Measurements from ENCODE around the gene KCNQ5.
"Not testable (repeated sequence)": the region's sequence is repeated elsewhere in the genome, so short reads cannot be mapped to it uniquely, and the experiment has no call there.

The KCNQ5 gene

DNA sequence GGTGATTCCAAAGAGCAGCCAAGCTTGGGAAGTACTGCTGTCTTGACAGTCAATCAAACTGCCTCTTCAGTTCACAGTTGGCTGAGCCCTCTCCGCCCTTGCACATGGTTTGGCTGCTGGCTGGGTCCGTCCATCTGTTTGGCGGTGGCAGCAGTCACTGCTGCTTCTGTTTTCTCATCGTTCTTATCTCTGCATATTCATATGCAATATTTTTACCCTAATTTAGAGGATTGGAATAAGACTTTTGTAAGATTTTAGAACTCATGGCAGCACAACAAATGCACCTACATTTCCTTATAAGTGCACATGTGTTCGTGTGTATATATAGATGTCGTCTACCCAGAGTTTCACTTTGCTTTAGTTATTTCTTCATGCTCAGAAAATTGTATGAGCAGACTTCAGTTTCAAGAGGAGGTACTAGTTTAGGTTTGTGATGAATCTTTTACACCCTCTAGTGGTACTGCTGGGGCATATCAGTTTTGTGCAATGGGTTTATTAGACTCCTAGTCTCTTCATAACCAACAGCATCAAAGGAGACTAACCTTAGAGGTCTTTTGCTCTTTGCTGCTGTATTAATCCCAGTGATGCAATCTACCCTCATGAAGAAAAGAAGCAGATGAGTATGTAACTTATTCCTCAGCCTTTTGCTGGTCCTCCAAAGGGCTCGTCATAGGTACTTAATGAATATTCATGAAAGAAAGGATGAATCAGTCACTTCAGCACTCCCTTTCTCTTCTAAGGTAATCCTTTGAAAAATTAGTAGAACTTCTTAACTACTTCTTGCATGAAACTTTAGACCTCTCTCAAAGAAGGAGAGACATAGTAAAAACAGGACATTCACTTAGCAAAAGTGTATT lies 559.1 kb downstream of the KCNQ5 start:
- Histone ChIP-seq H3K27me3 (ENCODE audit: control insufficient read depth, insufficient read depth, low read length) (no peaks in the 10 kb centered on the region), H3K4me1 (ENCODE audit: control insufficient read depth, insufficient read depth, low read length) (peaks cover 11% of the 10 kb centered on the region), H3K4me3 (ENCODE audit: low read length) (peak overlapping the region; percentile 72), H3K9me3 (replicated peaks; ENCODE audit: low read length) (no peaks in the 10 kb centered on the region), H3K9ac (ENCODE audit: low read depth, low read length) (no peak overlapping the region), H3K4me2 (ENCODE audit: low read length) (peak overlapping the region; percentile 87), H3K36me3 (ENCODE audit: insufficient read depth, low read length) (no peaks in the 10 kb centered on the region)

- Histone ChIP-seq H3K4me2 (ENCODE audit: low read length) (no peak overlapping the region), H3K4me1 (ENCODE audit: control insufficient read depth, insufficient read depth, low read length) (peaks cover 11% of the 10 kb centered on the region), H3K9me3 (replicated peaks; ENCODE audit: low read length) (no peaks in the 10 kb centered on the region), H3K4me3 (ENCODE audit: low read length) (no peak overlapping the region), H3K27me3 (ENCODE audit: control insufficient read depth, insufficient read depth, low read length) (no peaks in the 10 kb centered on the region), H3K9ac (ENCODE audit: low read depth, low read length) (no peak overlapping the region), H3K36me3 (ENCODE audit: insufficient read depth, low read length) (no peaks in the 10 kb centered on the region)
Observed at GRCh38 chr6:73182021-73182607, 560.2 kb downstream of the KCNQ5 start.

DNA sequence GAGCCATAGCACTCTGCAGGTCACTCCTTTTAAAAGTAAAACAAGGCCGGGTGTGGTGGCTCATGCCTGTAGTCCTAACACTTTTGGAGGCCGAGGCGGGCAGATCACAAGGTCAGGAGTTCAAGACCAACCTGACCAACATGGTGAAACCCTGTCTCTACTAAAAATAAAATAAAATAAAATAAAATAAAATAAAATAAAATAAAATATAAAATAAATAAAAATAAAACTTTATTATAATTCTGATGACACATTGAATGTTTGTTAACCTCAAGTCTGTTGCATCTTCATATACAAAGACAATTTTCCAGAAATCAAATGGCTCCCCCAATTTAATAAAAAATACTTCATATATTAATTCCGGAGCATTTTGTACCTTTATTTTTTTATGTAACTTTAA lies 571.4 kb downstream of the KCNQ5 start:
- H3K4me3 ChIP-seq (ENCODE audit: low read length); H3K4me1 ChIP-seq (ENCODE audit: control insufficient read depth, insufficient read depth, low read length); H3K4me2 ChIP-seq (ENCODE audit: low read length); H3K9ac ChIP-seq (ENCODE audit: low read depth, low read length); H3K36me3 ChIP-seq (ENCODE audit: insufficient read depth, low read length); H3K9me3 ChIP-seq (replicated peaks; ENCODE audit: low read length); H3K27me3 ChIP-seq (ENCODE audit: control insufficient read depth, insufficient read depth, low read length): not testable (repeated sequence)

GRCh38 chr6:73194744-73195143 lies 572.9 kb downstream of the KCNQ5 start:
- H3K4me1 ChIP-seq (ENCODE audit: control insufficient read depth, insufficient read depth, low read length) = no peaks in the 10 kb centered on the region
- peaks cover 6% of the 10 kb centered on the region for H3K36me3 ChIP-seq (ENCODE audit: insufficient read depth, low read length)
- no peak overlapping the region for H3K4me2 ChIP-seq (ENCODE audit: low read length)
- H3K27me3 ChIP-seq (ENCODE audit: control insufficient read depth, insufficient read depth, low read length) = no peaks in the 10 kb centered on the region
- H3K9ac ChIP-seq (ENCODE audit: low read depth, low read length) = no peak overlapping the region
- H3K4me3 ChIP-seq (ENCODE audit: low read length) = no peak overlapping the region
- H3K9me3 ChIP-seq (replicated peaks; ENCODE audit: low read length) = no peaks in the 10 kb centered on the region

DNA sequence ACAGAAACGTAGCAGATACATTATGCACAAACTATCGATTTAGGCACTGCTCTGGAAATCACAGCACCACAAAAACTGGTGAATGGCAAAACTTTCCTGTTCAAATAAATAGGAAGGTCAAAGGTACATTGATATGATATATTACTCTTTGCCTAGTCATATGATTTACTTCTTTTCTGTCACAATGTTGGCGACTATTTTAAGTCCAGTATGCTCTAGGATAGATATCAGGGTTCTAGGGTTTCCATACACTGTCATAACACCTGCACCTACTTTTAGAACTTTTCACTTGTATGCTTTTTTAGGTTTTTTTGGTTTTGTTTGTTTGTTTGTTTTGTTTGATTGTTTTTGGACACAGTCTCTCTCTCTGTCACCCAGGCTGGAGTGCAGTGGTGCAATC lies 578.4 kb downstream of the KCNQ5 start:
- Histone ChIP-seq H3K9ac (ENCODE audit: low read depth, low read length) (no peak overlapping the region), H3K4me1 (ENCODE audit: control insufficient read depth, insufficient read depth, low read length) (no peaks in the 10 kb centered on the region), H3K4me2 (ENCODE audit: low read length) (no peak overlapping the region), H3K27me3 (ENCODE audit: control insufficient read depth, insufficient read depth, low read length) (no peaks in the 10 kb centered on the region), H3K36me3 (ENCODE audit: insufficient read depth, low read length) (no peaks in the 10 kb centered on the region), H3K9me3 (replicated peaks; ENCODE audit: low read length) (no peaks in the 10 kb centered on the region), H3K4me3 (ENCODE audit: low read length) (no peak overlapping the region)

GRCh38 chr6:73200735-73201134 lies 578.9 kb downstream of the KCNQ5 start:
- Histone ChIP-seq H3K4me1 (ENCODE audit: control insufficient read depth, insufficient read depth, low read length) (no peaks in the 10 kb centered on the region), H3K4me2 (ENCODE audit: low read length) (no peak overlapping the region), H3K9ac (ENCODE audit: low read depth, low read length) (no peak overlapping the region)

GRCh38 chr6:73203098-73203497 lies 581.2 kb downstream of the KCNQ5 start:
- no peak overlapping the region for H3K4me3 ChIP-seq (ENCODE audit: low read length)
- no peak overlapping the region for H3K4me2 ChIP-seq (ENCODE audit: low read length)
- H3K27me3 ChIP-seq (ENCODE audit: control insufficient read depth, insufficient read depth, low read length) = no peaks in the 10 kb centered on the region
- H3K36me3 ChIP-seq (ENCODE audit: insufficient read depth, low read length) = no peaks in the 10 kb centered on the region
- H3K9ac ChIP-seq (ENCODE audit: low read depth, low read length) = no peak overlapping the region
- H3K9me3 ChIP-seq (replicated peaks; ENCODE audit: low read length) = no peaks in the 10 kb centered on the region
- no peaks in the 10 kb centered on the region for H3K4me1 ChIP-seq (ENCODE audit: control insufficient read depth, insufficient read depth, low read length)

More at GRCh38 chr6:73200735-73201134, 578.9 kb downstream of the KCNQ5 start:
- Histone ChIP-seq H3K36me3 (ENCODE audit: insufficient read depth, low read length) (no peaks in the 10 kb centered on the region), H3K4me3 (ENCODE audit: low read length) (no peak overlapping the region), H3K27me3 (ENCODE audit: control insufficient read depth, insufficient read depth, low read length) (no peaks in the 10 kb centered on the region), H3K9me3 (replicated peaks; ENCODE audit: low read length) (no peaks in the 10 kb centered on the region)

DNA sequence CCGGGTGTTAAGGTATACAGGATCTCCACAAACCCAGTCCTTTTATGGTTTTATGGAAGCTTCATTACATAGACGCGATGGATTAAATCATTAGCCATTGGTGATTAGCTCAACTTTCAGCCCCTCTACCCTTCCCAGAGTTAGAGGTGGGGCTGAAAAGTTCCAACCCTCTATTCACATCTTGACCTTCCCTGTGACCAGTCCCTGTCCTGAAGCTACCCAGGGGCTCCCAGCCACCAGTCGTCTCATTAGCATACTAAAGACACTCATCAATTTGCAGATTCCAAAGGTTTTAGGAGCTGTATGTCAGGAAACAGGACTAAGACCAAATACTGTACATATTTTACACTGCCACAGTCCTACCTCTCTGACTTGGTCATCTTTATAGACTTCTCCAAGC lies 582.4 kb downstream of the KCNQ5 start:
- Histone ChIP-seq H3K9me3 (replicated peaks; ENCODE audit: low read length) (no peaks in the 10 kb centered on the region), H3K4me3 (ENCODE audit: low read length) (no peak overlapping the region), H3K4me2 (ENCODE audit: low read length) (no peak overlapping the region), H3K27me3 (ENCODE audit: control insufficient read depth, insufficient read depth, low read length) (no peaks in the 10 kb centered on the region), H3K36me3 (ENCODE audit: insufficient read depth, low read length) (no peaks in the 10 kb centered on the region), H3K4me1 (ENCODE audit: control insufficient read depth, insufficient read depth, low read length) (no peaks in the 10 kb centered on the region), H3K9ac (ENCODE audit: low read depth, low read length) (no peak overlapping the region)

- H3K9ac ChIP-seq (ENCODE audit: low read depth, low read length) = no peak overlapping the region
- no peak overlapping the region for H3K4me2 ChIP-seq (ENCODE audit: low read length)
- H3K9me3 ChIP-seq (replicated peaks; ENCODE audit: low read length) = no peaks in the 10 kb centered on the region
- no peak overlapping the region for H3K4me3 ChIP-seq (ENCODE audit: low read length)
- no peaks in the 10 kb centered on the region for H3K4me1 ChIP-seq (ENCODE audit: control insufficient read depth, insufficient read depth, low read length)
- no peaks in the 10 kb centered on the region for H3K27me3 ChIP-seq (ENCODE audit: control insufficient read depth, insufficient read depth, low read length)
- no peaks in the 10 kb centered on the region for H3K36me3 ChIP-seq (ENCODE audit: insufficient read depth, low read length)
Observed at GRCh38 chr6:73207221-73207837, 585.5 kb downstream of the KCNQ5 start.

DNA sequence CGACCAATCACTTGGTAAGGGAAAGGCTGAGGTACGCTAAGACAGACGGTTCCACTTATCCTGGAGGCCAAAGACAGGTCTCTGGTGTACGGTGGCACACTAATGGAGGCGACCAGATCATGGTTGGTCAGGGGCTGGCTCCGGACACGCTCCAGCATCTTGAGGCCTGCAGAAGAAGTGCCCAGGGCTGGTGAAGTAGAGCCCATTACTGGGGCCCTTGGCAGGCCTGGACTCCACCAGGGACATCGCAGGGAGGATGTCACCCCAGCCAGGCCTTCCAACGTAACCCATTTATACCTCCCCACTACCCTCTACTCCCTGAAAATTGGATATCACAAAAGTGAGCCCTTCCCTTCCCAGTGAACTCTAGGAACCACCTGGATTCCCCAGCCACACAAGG lies 587.3 kb downstream of the KCNQ5 start:
- H3K9ac ChIP-seq (ENCODE audit: low read depth, low read length) = no peak overlapping the region
- no peaks in the 10 kb centered on the region for H3K9me3 ChIP-seq (replicated peaks; ENCODE audit: low read length)
- H3K4me1 ChIP-seq (ENCODE audit: control insufficient read depth, insufficient read depth, low read length) = no peaks in the 10 kb centered on the region
- H3K4me2 ChIP-seq (ENCODE audit: low read length) = no peak overlapping the region
- no peaks in the 10 kb centered on the region for H3K27me3 ChIP-seq (ENCODE audit: control insufficient read depth, insufficient read depth, low read length)
- H3K4me3 ChIP-seq (ENCODE audit: low read length) = no peak overlapping the region
- H3K36me3 ChIP-seq (ENCODE audit: insufficient read depth, low read length) = no peaks in the 10 kb centered on the region

DNA sequence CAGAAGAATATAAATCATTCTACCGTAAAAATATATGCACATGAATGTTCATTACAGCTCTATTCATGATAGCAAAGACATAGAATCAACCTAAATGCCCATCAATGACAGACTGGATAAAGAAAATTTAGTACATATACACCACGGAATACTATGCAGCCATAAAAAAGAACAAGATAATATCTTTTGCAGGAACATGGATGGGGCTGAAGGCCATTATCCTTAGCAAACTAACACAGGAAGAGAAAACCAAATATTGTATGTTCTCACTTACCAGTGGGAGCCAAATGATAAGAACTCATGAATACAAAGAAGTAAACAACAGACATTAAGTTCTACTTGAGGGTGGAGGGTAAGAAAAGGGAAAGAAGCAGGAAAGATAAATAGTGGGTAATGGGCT lies 595.0 kb downstream of the KCNQ5 start:
- no peak overlapping the region for H3K4me2 ChIP-seq (ENCODE audit: low read length)
- no peaks in the 10 kb centered on the region for H3K36me3 ChIP-seq (ENCODE audit: insufficient read depth, low read length)
- no peaks in the 10 kb centered on the region for H3K27me3 ChIP-seq (ENCODE audit: control insufficient read depth, insufficient read depth, low read length)
- no peaks in the 10 kb centered on the region for H3K4me1 ChIP-seq (ENCODE audit: control insufficient read depth, insufficient read depth, low read length)
- H3K9me3 ChIP-seq (replicated peaks; ENCODE audit: low read length) = no peaks in the 10 kb centered on the region
- H3K4me3 ChIP-seq (ENCODE audit: low read length) = no peak overlapping the region
- H3K9ac ChIP-seq (ENCODE audit: low read depth, low read length) = no peak overlapping the region
